Mucosa of rectum (tissue), 2 donors: Measurements from ENCODE around the gene IRGQ.
A peak's percentile ranks its signal among the peaks of the same experiment; 100 is the strongest.
"Not testable (repeated sequence)": the region's sequence is repeated elsewhere in the genome, so short reads cannot be mapped to it uniquely, and the experiment has no call there.

Experiments used
- H3K27ac ChIP-seq, 2 donors: one replicate each; pipeline ENCODE4 v1.7.0; 2013; ENCODE audit warnings: inconsistent platforms in 2 of 2, low read depth in 2 of 2, low read length in 2 of 2
- H3K27me3 ChIP-seq, 2 donors: one replicate each; pipeline ENCODE4 v1.7.0; 2013; ENCODE audit warnings: low read length in 2 of 2; ENCODE audit not compliant: control insufficient read depth in 2 of 2, insufficient read depth in 2 of 2
- H3K36me3 ChIP-seq, 2 donors: one replicate each; pipeline ENCODE4 v1.7.0; 2013; ENCODE audit warnings: low read length in 2 of 2; ENCODE audit not compliant: control insufficient read depth in 2 of 2, insufficient read depth in 2 of 2
- H3K4me1 ChIP-seq, 2 donors: one replicate each; pipeline ENCODE4 v1.7.0; 2013; ENCODE audit warnings: low read length in 2 of 2, mild to moderate bottlenecking in 1 of 2; ENCODE audit not compliant: control insufficient read depth in 2 of 2, insufficient read depth in 2 of 2
- H3K4me3 ChIP-seq, 2 donors: one replicate each; pipeline ENCODE4 v1.7.0; 2013; ENCODE audit warnings: low read length in 2 of 2
- H3K9ac ChIP-seq, 2 donors: one replicate each; pipeline ENCODE4 v1.7.0; 2013; ENCODE audit warnings: low read length in 2 of 2, low read depth in 1 of 2, mild to moderate bottlenecking in 1 of 2
- H3K9me3 ChIP-seq, 2 donors: one replicate each; pipeline ENCODE4 v1.7.0; 2013; ENCODE audit warnings: low read length in 2 of 2; ENCODE audit not compliant: control insufficient read depth in 2 of 2
- donor health status: healthy.
- donor health status: Normal muscosa, but diverticular disease.

Gene IRGQ

GRCh38 chr19:43589678-43590077 is 6.3 kb downstream of the IRGQ start:
- H3K9ac ChIP-seq, result no peak overlapping the region
- peaks cover 0 to 24% of the 10 kb centered on the region in 2 donors for H3K36me3 ChIP-seq
- H3K9me3 ChIP-seq, result no peaks in the 10 kb centered on the region
- H3K27ac ChIP-seq, result no peak overlapping the region
- peaks cover 7% of the 10 kb centered on the region in 2 donors for H3K4me1 ChIP-seq
- H3K27me3 ChIP-seq, result no peaks in the 10 kb centered on the region
- no peak overlapping the region for H3K4me3 ChIP-seq

GRCh38 chr19:43589277-43589676 is 6.7 kb downstream of the IRGQ start:
- Histone ChIP-seq H3K9ac (no peak overlapping the region), H3K36me3 (peaks cover 0 to 24% of the 10 kb centered on the region in 2 donors), H3K27me3 (no peaks in the 10 kb centered on the region), H3K9me3 (no peaks in the 10 kb centered on the region), H3K4me3 (no peak overlapping the region), H3K4me1 (peaks cover 4 to 5% of the 10 kb centered on the region in 2 donors), H3K27ac (no peak overlapping the region)

GRCh38 chr19:43587029-43587428 is 8.9 kb downstream of the IRGQ start:
- H3K27me3 ChIP-seq, H3K4me3 ChIP-seq, H3K27ac ChIP-seq, H3K9ac ChIP-seq, H3K9me3 ChIP-seq, H3K36me3 ChIP-seq, H3K4me1 ChIP-seq: not testable (repeated sequence)

- H3K27me3 ChIP-seq, result no peaks in the 10 kb centered on the region
- H3K9me3 ChIP-seq, result no peaks in the 10 kb centered on the region
- H3K27ac ChIP-seq, result no peak overlapping the region
- peaks cover 0 to 8% of the 10 kb centered on the region in 2 donors for H3K36me3 ChIP-seq
- H3K4me3 ChIP-seq, result no peak overlapping the region
- H3K9ac ChIP-seq, result no peak overlapping the region
- peaks cover 0 to 2% of the 10 kb centered on the region in 2 donors for H3K4me1 ChIP-seq
Measured at GRCh38 chr19:43586346-43586745, 9.6 kb downstream of the IRGQ start.

- Histone ChIP-seq H3K27ac (no peak overlapping the region), H3K4me3 (no peak overlapping the region), H3K36me3 (no peaks in the 10 kb centered on the region), H3K9ac (no peak overlapping the region), H3K9me3 (no peaks in the 10 kb centered on the region), H3K27me3 (no peaks in the 10 kb centered on the region), H3K4me1 (peaks cover 0 to 2% of the 10 kb centered on the region in 2 donors)
Measured at GRCh38 chr19:43584484-43584883, 11.4 kb downstream of the IRGQ start.

- H3K9ac ChIP-seq, result no peak overlapping the region
- H3K4me3 ChIP-seq, result no peak overlapping the region
- no peaks in the 10 kb centered on the region for H3K36me3 ChIP-seq
- no peaks in the 10 kb centered on the region for H3K9me3 ChIP-seq
- peaks cover 0 to 2% of the 10 kb centered on the region in 2 donors for H3K4me1 ChIP-seq
- H3K27ac ChIP-seq, result no peak overlapping the region
- H3K27me3 ChIP-seq, result no peaks in the 10 kb centered on the region
Measured at GRCh38 chr19:43582495-43582894, 13.4 kb downstream of the IRGQ start.

GRCh38 chr19:43581467-43581866 is 14.5 kb downstream of the IRGQ start:
- Histone ChIP-seq H3K27me3 (no peaks in the 10 kb centered on the region), H3K4me3 (peak overlapping the region; percentile 1 to 57), H3K27ac (no peak overlapping the region), H3K36me3 (no peaks in the 10 kb centered on the region), H3K4me1 (peaks cover 0 to 2% of the 10 kb centered on the region in 2 donors), H3K9ac (no peak overlapping the region), H3K9me3 (no peaks in the 10 kb centered on the region)

- H3K4me1 ChIP-seq, result peaks cover 11 to 16% of the 10 kb centered on the region in 2 donors
- no peak overlapping the region for H3K4me3 ChIP-seq
- no peaks in the 10 kb centered on the region for H3K27me3 ChIP-seq
- no peak overlapping the region for H3K9ac ChIP-seq
- H3K36me3 ChIP-seq, result no peaks in the 10 kb centered on the region
- H3K9me3 ChIP-seq, result no peaks in the 10 kb centered on the region
- no peak overlapping the region for H3K27ac ChIP-seq
Measured at GRCh38 chr19:43578787-43579186, 17.1 kb downstream of the IRGQ start.

- no peaks in the 10 kb centered on the region for H3K9me3 ChIP-seq
- peak overlapping the region; percentile 18 to 41 for H3K9ac ChIP-seq
- no peaks in the 10 kb centered on the region for H3K27me3 ChIP-seq
- peaks cover 11 to 14% of the 10 kb centered on the region in 2 donors for H3K4me1 ChIP-seq
- no peaks in the 10 kb centered on the region for H3K36me3 ChIP-seq
- peak overlapping the region; percentile 15 to 23 for H3K27ac ChIP-seq
- H3K4me3 ChIP-seq, result peak overlapping the region; percentile 77 to 98
Measured at GRCh38 chr19:43575955-43576878, 19.7 kb downstream of the IRGQ start.

- peak within 1 kb of the TSS; percentile 77 to 98 for H3K4me3 ChIP-seq
- peaks cover 11 to 14% of the 10 kb centered on the region in 2 donors for H3K4me1 ChIP-seq
- no peaks in the 10 kb centered on the region for H3K9me3 ChIP-seq
- peak within 1 kb of the TSS; percentile 89 to 98 for H3K9ac ChIP-seq
- peak within 1 kb of the TSS; percentile 63 to 90 for H3K27ac ChIP-seq
- no peaks in the 10 kb centered on the region for H3K27me3 ChIP-seq
- H3K36me3 ChIP-seq, result peaks cover 0 to 3% of the 10 kb centered on the region in 2 donors
Measured at GRCh38 chr19:43575156-43575950, 20.6 kb downstream of the IRGQ start, which contains the start of the genes PINLYP and XRCC1. Gene PINLYP, plus strand, starts transcription at chr19:43575801. Its CDS starts 1,391 bp downstream, at chr19:43577192. Gene XRCC1, minus strand, starts transcription at chr19:43575527. Its CDS starts 69 bp downstream, at chr19:43575458.
